ENCODE measurements around the gene PFKL.
A peak's percentile ranks its signal among the peaks of the same experiment; 100 is the strongest.

Gene PFKL

DNA sequence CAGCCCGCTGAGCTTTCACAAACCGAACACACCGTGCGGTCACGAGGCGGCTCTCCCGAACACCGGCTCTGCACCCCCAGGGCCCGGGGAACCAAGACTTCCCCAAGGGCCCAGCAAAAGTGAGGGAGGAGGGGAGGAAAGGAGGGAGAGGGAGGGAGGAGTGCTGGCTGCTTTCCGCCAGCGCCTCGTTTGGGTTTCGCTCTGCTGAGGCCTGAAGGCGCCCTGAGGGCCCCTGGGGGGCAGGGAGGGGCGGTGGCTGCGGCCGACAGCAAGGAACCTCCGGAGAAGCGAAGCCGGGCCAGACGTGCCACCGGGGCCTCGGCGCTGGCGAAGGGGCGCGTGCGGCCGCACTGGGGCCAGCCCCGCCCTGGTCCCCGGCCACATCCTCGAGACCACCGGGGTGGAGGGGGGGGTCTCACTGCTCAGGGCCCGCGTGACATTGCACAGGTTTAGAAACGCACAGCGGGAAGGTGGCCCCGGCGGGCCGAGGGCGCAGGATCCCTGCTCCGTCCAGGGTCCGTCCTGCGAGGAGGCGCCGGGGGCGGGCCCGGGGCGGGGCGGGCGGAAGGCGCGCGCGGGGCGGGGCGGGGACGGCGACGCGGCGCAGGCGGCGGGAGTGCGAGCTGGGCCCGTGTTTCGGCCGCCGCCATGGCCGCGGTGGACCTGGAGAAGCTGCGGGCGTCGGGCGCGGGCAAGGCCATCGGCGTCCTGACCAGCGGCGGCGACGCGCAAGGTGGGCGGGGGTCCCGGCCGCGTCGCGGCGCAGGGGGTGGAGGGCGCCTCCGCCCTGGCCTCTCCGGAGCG, at the start of gene PFKL:
Gene PFKL, plus strand, starts transcription at position 596 of the 804 bp plus-strand sequence. Its CDS starts 53 bp downstream, at position 649.
- peak in 1 of 2 experiments; percentile 15 for DNase-seq

DNA sequence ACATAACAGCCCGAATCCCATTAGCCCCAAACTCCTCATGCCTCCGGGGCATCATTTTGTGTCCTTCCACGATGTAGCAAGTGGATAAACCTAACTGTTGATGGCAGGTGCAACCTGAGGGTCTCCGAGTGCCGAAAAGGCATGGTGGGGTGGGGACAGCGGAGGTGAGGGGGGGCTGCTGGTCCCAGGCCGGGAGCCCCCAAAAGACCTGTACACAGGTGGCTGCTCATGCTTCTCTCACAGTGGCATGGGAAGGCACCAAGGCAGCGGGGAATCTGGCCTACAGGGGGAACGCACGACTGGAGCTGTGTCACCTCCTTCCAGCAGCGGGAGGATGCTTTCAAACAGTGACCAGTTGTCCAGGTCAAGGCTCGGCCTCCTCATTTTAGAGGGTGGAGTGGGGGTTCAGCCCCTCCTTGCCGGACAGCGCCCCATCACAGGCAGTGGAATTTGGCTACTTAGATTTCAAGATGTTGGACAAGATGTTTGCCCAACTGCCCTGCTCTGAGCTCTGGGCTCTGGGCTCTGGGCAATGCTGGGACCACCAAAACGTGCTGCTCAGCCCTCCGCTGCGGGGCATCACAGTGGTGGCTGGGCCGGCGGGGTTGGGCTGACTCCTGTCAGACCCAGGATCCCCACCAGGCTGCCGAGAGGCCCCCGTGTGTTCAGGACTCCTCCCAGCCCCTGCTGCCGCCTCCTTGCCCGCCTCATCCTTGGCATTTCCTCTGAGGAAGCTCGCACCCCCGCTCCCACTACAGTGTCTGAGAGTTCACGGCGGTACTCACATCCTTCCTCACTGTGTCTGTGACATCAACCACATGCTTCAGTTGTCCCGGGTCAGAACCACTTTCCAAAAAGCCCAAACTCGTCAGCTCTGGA, 45.8 kb upstream of the PFKL start:
- DNase-seq, result no peak

GRCh38 chr21:44255511-44255981, 44.3 kb upstream of the PFKL start:
- no peak for DNase-seq

DNA sequence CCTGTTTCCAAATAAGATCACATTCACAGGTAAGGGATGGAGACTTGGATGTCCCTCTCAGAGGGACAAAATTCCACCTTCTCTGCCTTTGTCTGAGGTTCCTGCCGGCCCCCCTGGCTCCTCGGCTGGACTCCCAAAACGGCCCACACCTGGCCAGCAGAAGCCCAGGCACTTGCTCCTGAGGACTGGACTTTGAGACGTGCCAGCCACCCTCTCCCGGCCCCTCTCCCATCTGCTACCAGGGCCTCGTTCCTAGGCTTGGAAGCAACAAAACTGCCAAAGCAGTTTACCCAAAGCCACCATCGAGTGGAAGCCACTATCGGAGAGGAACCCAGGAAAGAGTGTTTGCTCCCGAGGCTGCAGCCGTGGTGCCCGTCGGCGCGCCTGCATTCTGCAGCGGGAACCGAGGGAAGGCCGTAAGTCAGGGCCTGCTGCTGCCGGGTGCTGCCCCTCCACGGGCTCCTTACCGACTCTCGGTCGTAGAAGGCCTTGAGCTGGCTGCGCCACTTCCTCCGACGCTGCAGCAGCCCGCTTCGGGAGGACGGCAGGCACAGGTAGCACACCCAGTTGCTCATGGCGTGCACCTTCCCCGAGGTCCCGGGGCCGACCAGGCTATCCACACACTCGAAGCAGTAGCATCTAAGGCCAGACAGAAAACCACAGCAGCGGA, 41.7 kb upstream of the PFKL start:
- DNase-seq, result no peak

GRCh38 chr21:44259082-44259705, 40.7 kb upstream of the PFKL start:
- DNase-seq, result no peak

DNA sequence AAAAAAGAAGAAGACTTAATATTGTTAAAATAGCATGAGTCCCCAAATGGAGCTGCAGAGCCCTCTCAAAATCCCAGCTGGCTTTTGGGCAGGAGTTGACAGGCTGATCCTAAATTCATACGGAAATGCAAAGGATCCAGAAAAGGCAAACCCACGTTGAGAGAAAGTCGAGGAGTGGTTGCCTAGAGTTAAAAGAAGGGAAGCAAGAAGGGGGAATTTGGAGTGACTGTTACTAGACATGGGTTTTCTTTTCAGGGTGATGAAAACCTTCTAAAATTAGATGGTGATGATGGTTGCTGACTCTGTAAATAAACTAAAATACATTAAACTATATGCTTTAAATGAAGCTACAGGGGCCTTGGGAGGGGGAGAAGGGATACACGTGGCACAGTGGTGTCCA, 39.8 kb upstream of the PFKL start:
- DNase-seq, result no peak

DNA sequence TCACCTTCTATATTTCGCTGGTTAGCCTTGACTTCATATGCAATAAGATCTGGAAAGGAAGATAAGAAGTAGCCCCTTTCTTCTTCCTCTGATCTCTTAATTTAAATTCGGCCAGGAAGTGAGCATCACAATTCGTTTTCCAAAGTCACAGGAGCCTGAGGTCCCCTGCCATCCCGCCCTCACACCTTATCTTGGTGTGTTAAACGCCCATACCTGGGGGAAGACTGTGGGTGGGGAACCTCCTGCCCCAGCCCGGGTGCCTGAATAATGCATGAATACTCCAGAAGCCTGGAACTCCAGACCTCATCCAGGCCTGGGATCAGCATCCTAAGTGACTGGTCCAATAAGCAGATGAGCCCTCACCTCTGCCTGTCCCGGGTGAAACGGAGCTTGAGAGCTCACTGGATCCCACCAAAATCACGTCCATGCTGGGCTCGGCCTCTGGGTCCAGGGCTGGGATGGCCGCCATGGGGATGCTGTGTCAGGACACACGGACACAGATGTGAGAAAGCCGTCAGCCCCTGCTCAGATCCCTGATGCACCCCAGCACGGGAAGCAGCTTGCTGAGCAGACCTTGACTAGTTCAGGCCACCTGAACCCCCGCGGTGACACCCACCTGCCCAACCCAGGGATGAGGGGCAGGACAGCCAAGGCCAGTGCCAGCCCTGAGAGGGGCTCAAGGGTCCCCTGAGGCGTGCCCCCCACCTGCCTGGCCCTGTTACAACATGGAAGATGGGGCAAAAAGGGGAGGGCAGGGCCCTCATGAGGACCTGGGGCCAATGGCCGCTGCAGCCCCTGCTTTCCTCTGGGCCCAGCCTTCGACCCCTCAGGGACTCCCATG, 38.8 kb upstream of the PFKL start:
- DNase-seq, result no peak

- DNase-seq, result no peak
These were observed 38.1 kb upstream of the PFKL start, which contains the start of gene DNMT3L for GRCh38 chr21:44261675-44262295. Gene DNMT3L (minus strand): TSS chr21:44261897. CDS start chr21:44261259, 638 bp downstream.

- no peak for DNase-seq
These were observed 37.4 kb upstream of the PFKL start for GRCh38 chr21:44262338-44263056.

DNA sequence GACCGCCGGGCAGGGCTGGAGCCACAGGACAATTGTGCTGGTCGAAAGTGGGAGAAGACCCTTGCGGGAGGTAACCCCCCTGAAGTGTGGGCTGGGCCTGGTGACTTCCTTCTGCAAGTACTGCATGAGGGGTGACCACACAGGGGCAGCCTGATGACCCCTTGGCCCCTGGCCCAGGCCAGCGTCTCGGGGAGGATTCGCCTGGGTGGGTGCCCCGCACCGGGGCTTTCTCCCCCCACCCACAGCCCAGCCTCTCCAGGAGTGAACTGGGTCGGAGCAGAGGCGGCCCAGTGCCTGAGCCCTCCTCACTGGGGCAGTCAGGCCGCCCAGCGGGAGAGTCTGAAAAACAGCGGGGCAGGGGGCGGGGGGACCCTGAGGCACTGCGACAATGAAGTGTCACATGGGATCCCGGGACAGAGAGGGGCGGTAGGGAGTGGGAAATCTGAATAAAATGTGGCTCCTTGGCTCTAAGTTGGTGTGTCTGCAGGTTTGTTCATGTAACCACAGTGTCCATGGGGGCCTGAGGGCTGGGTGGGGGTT, 36.6 kb upstream of the PFKL start:
- DNase-seq, result no peak

DNA sequence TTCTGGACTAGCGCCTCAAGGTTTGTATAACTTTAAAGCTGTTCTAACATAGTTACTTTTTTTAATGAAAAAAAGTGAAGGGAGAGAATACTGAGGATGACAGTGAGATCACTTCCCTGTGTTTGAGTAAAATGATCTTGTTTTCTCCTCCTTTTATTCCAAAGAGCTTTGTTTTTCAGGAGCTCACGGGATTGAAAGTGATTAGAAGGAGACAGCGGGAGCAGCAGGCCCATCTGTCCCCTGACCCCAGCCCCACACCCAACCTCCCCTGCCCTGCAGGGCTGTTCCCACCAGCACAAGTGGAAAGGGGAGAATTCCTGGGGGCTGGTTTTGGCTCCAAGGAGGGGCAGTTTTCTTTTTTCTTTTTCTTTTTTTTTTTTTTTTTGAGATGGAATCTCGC, 36.1 kb upstream of the PFKL start:
- DNase-seq, result no peak

DNA sequence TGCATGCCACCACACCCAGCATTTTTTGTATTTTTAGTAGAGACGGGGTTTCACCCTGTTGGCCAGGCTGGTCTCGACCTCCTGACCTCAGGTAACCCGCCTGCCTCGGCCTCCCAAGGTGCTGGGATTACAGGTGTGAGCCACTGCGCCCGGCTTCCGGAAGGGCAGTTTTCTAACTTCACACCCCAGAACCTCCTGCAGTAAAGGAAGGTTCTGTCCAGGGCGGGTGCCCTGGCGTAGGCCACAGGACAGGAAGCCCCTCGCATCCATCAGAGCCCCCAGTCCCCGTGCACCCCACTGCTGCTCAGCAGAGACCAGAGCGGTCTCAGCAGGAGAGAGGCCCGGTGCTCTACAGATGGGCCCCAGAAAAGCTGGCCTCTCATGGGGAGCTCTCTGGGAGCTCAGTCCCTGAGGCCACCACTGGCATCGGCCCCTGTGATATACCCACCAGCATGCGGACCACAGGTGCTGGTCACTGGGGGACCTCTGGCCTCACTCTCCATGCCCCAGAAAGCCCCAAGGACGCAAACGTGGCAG, 34.1 kb upstream of the PFKL start:
- DNase-seq, result no peak

DNA sequence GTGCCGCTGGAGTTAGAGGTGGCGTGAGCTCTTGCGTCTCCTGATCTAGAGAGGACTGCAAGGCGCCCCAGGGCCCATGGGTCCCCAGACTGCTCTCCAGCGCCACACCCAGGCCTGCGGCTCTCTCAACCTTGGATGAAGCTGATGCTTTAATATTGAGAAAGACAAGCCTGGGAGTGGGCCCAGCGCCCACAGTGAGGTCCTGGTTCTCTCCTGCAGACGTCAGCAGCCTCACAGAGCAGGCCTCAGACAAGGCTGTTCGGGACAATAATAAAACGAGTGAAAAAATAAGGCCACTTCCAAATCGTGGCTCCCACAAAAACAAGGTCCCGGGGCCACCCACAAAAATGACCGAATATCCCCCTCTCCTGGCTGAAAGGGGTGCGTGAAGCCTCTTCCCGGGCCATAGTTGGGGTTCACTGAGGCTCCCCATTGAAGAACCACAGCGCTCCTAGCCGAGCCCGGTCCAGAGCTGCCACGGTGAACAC, 32.2 kb upstream of the PFKL start:
- no peak for DNase-seq

DNA sequence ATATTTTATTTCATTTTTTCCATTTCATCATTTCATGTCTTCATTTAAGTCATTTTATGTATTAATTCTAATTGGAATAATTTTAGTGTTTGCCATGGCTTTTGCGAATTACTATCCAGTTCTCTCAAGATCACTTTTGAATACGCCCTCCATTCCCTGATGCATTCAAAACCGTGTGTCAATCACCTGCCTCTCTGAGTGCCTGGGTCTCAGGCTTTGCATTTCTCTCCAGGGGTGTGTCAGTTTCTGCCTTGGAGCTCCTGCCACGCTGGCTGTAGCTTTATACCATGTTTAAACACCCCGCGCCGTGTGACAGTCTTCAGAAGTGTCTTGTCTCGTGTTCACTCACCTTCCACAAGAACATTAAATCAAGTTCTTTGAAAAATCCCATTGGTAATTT, 30.8 kb upstream of the PFKL start:
- DNase-seq, result no peak

DNA sequence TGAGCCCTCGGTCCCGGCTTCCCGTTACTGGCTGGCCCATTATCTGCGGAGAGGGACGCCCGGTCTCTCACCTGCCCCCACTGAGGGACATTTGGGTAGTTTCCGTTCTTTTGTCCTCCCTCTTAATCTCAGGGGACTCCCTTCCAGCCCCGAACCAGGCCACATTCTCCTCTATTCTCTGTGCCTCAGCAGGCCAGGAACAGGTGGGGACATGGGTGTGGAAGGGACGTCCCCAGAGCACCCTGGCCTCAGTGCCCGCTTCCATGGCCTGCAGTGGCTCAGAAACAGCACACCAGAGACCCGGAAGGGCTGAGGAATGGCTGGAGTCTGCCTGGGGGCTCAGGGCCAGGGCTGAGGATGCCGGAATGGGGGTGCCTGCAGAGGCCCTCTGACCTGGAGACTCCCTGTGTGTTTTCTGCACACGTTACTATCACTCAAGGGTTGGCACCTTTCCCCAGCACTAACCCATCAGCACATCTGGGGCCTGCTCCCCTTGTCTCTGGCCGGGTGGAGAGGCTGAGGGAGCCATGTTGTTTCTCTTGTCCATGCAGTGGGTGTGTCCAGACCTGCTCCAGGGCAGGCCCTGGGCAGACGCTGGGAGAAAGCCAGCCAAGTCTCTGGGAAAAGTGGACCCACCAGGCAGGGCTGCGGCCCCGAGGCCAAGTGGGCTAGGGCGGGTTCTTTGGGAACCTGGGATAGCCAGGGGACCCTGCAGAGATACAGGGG, 28.1 kb upstream of the PFKL start:
- DNase-seq, result peak in 1 of 2 experiments; percentile 19

GRCh38 chr21:44272284-44272858, 27.5 kb upstream of the PFKL start:
- DNase-seq, result no peak

GRCh38 chr21:44273046-44273445, 26.8 kb upstream of the PFKL start:
- no peak for DNase-seq

- DNase-seq, result no peak
These were observed 24.8 kb upstream of the PFKL start for GRCh38 chr21:44275041-44275440.

Measured in NCI-H2081 (cell line).